PFSK-1 (cell line): ENCODE results near the gene APC2.

Experiments
- FOXP2 ChIP-seq: optimal IDR thresholded peaks from 2 replicates; pipeline ENCODE3; 2011; ENCODE audit warnings: borderline replicate concordance, control low read depth, inconsistent platforms; ENCODE audit not compliant: insufficient read depth; ENCODE audit errors: extremely low read length, extremely low read depth
- POLR2AphosphoS5 ChIP-seq: IDR thresholded peaks from 2 replicates; pipeline ENCODE4 v1.6.1; 2012; ENCODE audit warnings: low read depth, mild to moderate bottlenecking, control low read depth, low read length, moderate library complexity
- REST ChIP-seq, 2 experiments: IDR thresholded peaks; 2 replicates each; pipeline versions ENCODE4 v1.6.1 to v1.8.0; 2011 to 2012; ENCODE audit warnings: low read depth in 2 of 2, low read length in 2 of 2, control low read depth in 1 of 2, inconsistent platforms in 1 of 2, mild to moderate bottlenecking in 1 of 2, moderate library complexity in 1 of 2; ENCODE audit not compliant: insufficient read depth in 1 of 2
- SIN3A ChIP-seq: IDR thresholded peaks from 2 replicates; pipeline ENCODE4 v1.6.1; 2012; ENCODE audit warnings: mild to moderate bottlenecking, low read length, moderate library complexity, borderline replicate concordance; ENCODE audit not compliant: insufficient read depth
- TAF1 ChIP-seq: IDR thresholded peaks from 2 replicates; pipeline ENCODE4 v1.6.1; 2012; ENCODE audit warnings: low read length, control low read depth, borderline replicate concordance; ENCODE audit not compliant: insufficient read depth

APC2 gene

GRCh38 chr19:1428738-1429391 is 21.1 kb upstream of the APC2 start:
- TF ChIP-seq REST (IDR thresholded peaks at IDR 0.05; ENCODE audit: insufficient read depth in 1 of 2, low read depth in 2 of 2, low read length in 2 of 2), result no peak
- TF ChIP-seq POLR2AphosphoS5, result no peak
- no peak for TF ChIP-seq SIN3A
- no peak for TF ChIP-seq FOXP2
- no peak for TF ChIP-seq TAF1

GRCh38 chr19:1429750-1430149 is 20.2 kb upstream of the APC2 start:
- TF ChIP-seq TAF1 (no peak), REST (IDR thresholded peaks at IDR 0.05; ENCODE audit: insufficient read depth in 1 of 2, low read depth in 2 of 2, low read length in 2 of 2) (no peak), FOXP2 (no peak), POLR2AphosphoS5 (no peak), SIN3A (no peak)

GRCh38 chr19:1430246-1430645 is 19.7 kb upstream of the APC2 start:
- no peak for TF ChIP-seq FOXP2
- no peak for TF ChIP-seq TAF1
- no peak for TF ChIP-seq REST (IDR thresholded peaks at IDR 0.05; ENCODE audit: insufficient read depth in 1 of 2, low read depth in 2 of 2, low read length in 2 of 2)
- no peak for TF ChIP-seq SIN3A
- TF ChIP-seq POLR2AphosphoS5, result no peak

- TF ChIP-seq POLR2AphosphoS5 (no peak), FOXP2 (no peak), REST (IDR thresholded peaks at IDR 0.05; ENCODE audit: insufficient read depth in 1 of 2, low read depth in 2 of 2, low read length in 2 of 2) (no peak), TAF1 (no peak), SIN3A (no peak)
These were observed 18.0 kb upstream of the APC2 start for GRCh38 chr19:1431759-1432506.
